HG03175 (cell line): ENCODE measurements around the gene S100A7A.
"Not testable (repeated sequence)": the region's sequence is repeated elsewhere in the genome, so short reads cannot be mapped to it uniquely, and the experiment has no call there.

ENCODE experiments used
- ATAC-seq: cut with Tn5 transposase; IDR thresholded peaks from one replicate; pipeline ENCODE4 v1.9.1; 2021; ENCODE audit warnings: mild to moderate bottlenecking, moderate library complexity; ENCODE audit not compliant: unreplicated experiment

The S100A7A gene

GRCh38 chr1:153395136-153395685 is 21.1 kb upstream of the S100A7A start:
- no peak for ATAC-seq

GRCh38 chr1:153395776-153396175 is 20.5 kb upstream of the S100A7A start:
- no peak for ATAC-seq

GRCh38 chr1:153396461-153396860 is 19.9 kb upstream of the S100A7A start:
- no peak for ATAC-seq

GRCh38 chr1:153397051-153397923 is 19.0 kb upstream of the S100A7A start:
- no peak for ATAC-seq

GRCh38 chr1:153397924-153398651 is 18.2 kb upstream of the S100A7A start:
- ATAC-seq, result no peak

GRCh38 chr1:153399401-153400055 is 16.8 kb upstream of the S100A7A start:
- no peak for ATAC-seq

- no peak for ATAC-seq
Observed at GRCh38 chr1:153400244-153400643, 16.1 kb upstream of the S100A7A start.

GRCh38 chr1:153401461-153401860 is 14.9 kb upstream of the S100A7A start:
- ATAC-seq, result no peak

- no peak for ATAC-seq
Observed at GRCh38 chr1:153402226-153402625, 14.1 kb upstream of the S100A7A start.

GRCh38 chr1:153403421-153404085 is 12.8 kb upstream of the S100A7A start:
- ATAC-seq, result no peak

- no peak for ATAC-seq
Observed at GRCh38 chr1:153404086-153404635, 12.2 kb upstream of the S100A7A start.

- no peak for ATAC-seq
Observed at GRCh38 chr1:153404768-153405167, 11.6 kb upstream of the S100A7A start.

GRCh38 chr1:153405825-153406599 is 10.3 kb upstream of the S100A7A start:
- ATAC-seq, result not testable (repeated sequence)

GRCh38 chr1:153407274-153407673 is 9.0 kb upstream of the S100A7A start:
- ATAC-seq, result not testable (repeated sequence)

- not testable (repeated sequence) for ATAC-seq
Observed at GRCh38 chr1:153413961-153414360, 2.4 kb upstream of the S100A7A start.

GRCh38 chr1:153417136-153417888 is 992 bp downstream of the S100A7A start:
- no peak for ATAC-seq

GRCh38 chr1:153418758-153419435 is 2.6 kb downstream of the S100A7A start:
- ATAC-seq, result not testable (repeated sequence)

- ATAC-seq, result not testable (repeated sequence)
Observed at GRCh38 chr1:153419436-153419793, 3.1 kb downstream of the S100A7A start.
